22Rv1 (cell line): ENCODE data around the gene BIN1.

Experiments used
- CTCF ChIP-seq: fragments of 450-650 bp; IDR thresholded peaks from 2 replicates; pipeline ENCODE4 v1.5.1; 2017; ENCODE audit warnings: mild to moderate bottlenecking
- ZFX ChIP-seq: fragments of 450-650 bp; IDR thresholded peaks from 2 replicates; pipeline ENCODE4 v1.6.1; 2017; ENCODE audit warnings: antibody characterized with exemption, borderline replicate concordance

GRCh38 chr2:127076290-127076689 lies 30.7 kb downstream of the BIN1 start:
- TF ChIP-seq CTCF, result no peak
- TF ChIP-seq ZFX, result no peak
